Measurements from ENCODE around the gene PIKFYVE. TPM values are rescaled to one million over a fixed set of nuclear protein-coding genes. Genes with fewer than 3 reads are reported as not detected.

PIKFYVE gene
- total RNA-seq, 2 experiments from 2014 or later: 29.7 to 50.0 TPM

DNA sequence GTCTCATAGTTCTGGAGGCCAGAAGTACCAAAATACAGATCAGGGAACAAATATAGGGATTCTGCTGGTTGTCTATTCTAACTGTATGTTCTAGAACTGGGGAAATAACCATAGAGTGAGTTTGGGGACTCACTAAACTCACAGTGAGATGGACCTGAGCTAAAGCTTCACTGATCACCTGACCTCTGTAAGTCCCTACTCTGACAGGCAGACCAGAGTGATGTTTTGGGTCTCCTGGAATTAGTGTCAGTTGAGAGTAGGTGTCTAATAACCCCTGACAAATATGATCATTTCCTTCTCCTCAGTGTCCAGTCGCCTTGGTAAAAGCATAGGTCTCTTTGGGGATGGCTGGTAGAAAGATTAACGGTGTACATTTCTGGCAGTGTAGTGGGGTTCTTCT, 14.2 kb downstream of the PIKFYVE start:
- no peak overlapping the region for H3K4me2 ChIP-seq (ENCODE audit: low read length)
- no peak overlapping the region for H2AFZ ChIP-seq (ENCODE audit: low read length)
- DNase-seq (ENCODE audit: low spot score): no peak
- no peaks in the 10 kb centered on the region for H4K20me1 ChIP-seq (ENCODE audit: insufficient read depth, low read length)
- peaks cover 13% of the 10 kb centered on the region; the same call in 1 of the 2 replicates for H3K79me2 ChIP-seq (ENCODE audit: insufficient read depth, low read depth, low read length)
- POLR2A ChIA-PET: interaction anchor here (1.8 kb wide), 1 partner anchor 20 kb away, joined by 5 read pairs; no protein-coding TSS in a partner anchor
- TF ChIP-seq, protein P1, sequence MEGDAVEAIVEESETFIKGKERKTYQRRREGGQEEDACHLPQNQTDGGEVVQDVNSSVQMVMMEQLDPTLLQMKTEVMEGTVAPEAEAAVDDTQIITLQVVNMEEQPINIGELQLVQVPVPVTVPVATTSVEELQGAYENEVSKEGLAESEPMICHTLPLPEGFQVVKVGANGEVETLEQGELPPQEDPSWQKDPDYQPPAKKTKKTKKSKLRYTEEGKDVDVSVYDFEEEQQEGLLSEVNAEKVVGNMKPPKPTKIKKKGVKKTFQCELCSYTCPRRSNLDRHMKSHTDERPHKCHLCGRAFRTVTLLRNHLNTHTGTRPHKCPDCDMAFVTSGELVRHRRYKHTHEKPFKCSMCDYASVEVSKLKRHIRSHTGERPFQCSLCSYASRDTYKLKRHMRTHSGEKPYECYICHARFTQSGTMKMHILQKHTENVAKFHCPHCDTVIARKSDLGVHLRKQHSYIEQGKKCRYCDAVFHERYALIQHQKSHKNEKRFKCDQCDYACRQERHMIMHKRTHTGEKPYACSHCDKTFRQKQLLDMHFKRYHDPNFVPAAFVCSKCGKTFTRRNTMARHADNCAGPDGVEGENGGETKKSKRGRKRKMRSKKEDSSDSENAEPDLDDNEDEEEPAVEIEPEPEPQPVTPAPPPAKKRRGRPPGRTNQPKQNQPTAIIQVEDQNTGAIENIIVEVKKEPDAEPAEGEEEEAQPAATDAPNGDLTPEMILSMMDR (conservative IDR thresholded peaks at IDR 0.05; ENCODE audit: low read length): no peak
- peaks cover 90% of the 10 kb centered on the region for H3K36me3 ChIP-seq (ENCODE audit: insufficient read depth, low read length)
- H3K4me3 ChIP-seq (ENCODE audit: low read depth, low read length, poor library complexity, severe bottlenecking): no peak overlapping the region
- H3K9me2 ChIP-seq (ENCODE audit: insufficient read depth, low read length): no peaks in the 10 kb centered on the region
- H3K4me1 ChIP-seq (ENCODE audit: insufficient read depth, low read length, poor library complexity, severe bottlenecking): no peaks in the 10 kb centered on the region
- no peak overlapping the region for H3K27ac ChIP-seq (ENCODE audit: low read depth, low read length, poor library complexity, severe bottlenecking)
- 0 out of 2 replicates have a peak, but pooled peaks cover 4% of the 10 kb centered on the region for H3K9me3 ChIP-seq (ENCODE audit: low read length)
- CTCF ChIA-PET (ENCODE audit: unreplicated experiment): no interaction called here
- intact Hi-C loops (cut with micrococcal nuclease; ENCODE audit: unreplicated experiment): no loop called here
- BruUV-seq (replicated peaks): no TSS peak

DNA sequence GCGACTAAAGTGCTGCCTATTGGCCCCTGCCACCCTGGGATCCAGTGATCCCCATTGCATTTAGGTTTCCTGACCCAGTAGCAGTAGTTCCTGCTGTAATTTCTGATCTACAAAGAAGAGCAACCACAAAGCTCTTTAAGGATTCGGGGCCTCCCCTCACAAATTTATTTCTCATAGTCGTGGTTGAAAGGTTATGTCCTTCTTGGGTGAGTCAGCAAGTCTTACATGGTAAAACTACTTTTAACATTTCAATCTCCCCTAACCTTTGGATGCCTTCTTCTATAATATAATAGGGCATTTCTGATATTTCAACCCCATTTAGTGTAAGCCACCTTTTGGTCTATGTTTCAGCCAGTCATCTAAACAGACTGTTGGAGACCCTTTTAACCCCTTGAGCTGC, 14.9 kb downstream of the PIKFYVE start:
- ChIA-PET CTCF (ENCODE audit: unreplicated experiment) (no interaction called here), POLR2A (interaction anchor here (1.4 to 1.8 kb wide), 3 partner anchors 9 to 20 kb away, joined by 3 to 9 read pairs (median 5); no protein-coding TSS in a partner anchor)
- Histone ChIP-seq H3K4me1 (ENCODE audit: insufficient read depth, low read length, poor library complexity, severe bottlenecking) (no peaks in the 10 kb centered on the region), H3K4me3 (ENCODE audit: low read depth, low read length, poor library complexity, severe bottlenecking) (no peak overlapping the region), H3K79me2 (ENCODE audit: insufficient read depth, low read depth, low read length) (peaks cover 13% of the 10 kb centered on the region; the same call in 1 of the 2 replicates), H3K9me2 (ENCODE audit: insufficient read depth, low read length) (no peaks in the 10 kb centered on the region), H3K27ac (ENCODE audit: low read depth, low read length, poor library complexity, severe bottlenecking) (no peak overlapping the region), H3K4me2 (ENCODE audit: low read length) (no peak overlapping the region), H3K9me3 (ENCODE audit: low read length) (0 out of 2 replicates have a peak, but pooled peaks cover 4% of the 10 kb centered on the region), H4K20me1 (ENCODE audit: insufficient read depth, low read length) (no peaks in the 10 kb centered on the region), H3K36me3 (ENCODE audit: insufficient read depth, low read length) (peaks cover 90% of the 10 kb centered on the region), H2AFZ (ENCODE audit: low read length) (no peak overlapping the region)
- TF ChIP-seq EZH2phosphoT487 (IDR thresholded peaks at IDR 0.05; ENCODE audit: borderline replicate concordance, low read depth, low read length): no peak
- TF ChIP-seq, protein P1 (conservative IDR thresholded peaks at IDR 0.05; ENCODE audit: low read length): no peak
- DNase-seq (ENCODE audit: low spot score): no peak
- BruUV-seq (replicated peaks): no TSS peak
- intact Hi-C loops (cut with micrococcal nuclease; ENCODE audit: unreplicated experiment): no loop called here

DNA sequence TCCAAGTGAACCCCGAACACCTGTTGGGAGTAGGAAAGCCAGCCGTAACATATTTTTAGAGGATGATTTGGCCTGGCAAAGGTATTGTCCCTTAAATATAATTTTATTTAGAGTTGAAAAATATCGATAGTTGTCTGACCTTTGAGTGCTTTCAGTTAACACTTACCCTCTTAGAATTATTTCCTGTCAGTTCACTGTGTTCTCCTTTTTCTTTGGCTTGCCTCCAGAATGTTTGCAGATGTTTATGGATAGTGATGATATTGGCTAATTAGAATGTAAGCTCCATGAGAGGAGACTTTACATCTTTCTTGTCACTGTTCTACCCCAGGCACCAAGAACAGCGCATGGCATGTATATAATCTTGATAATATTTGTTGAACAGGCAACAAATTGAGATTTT, 19.8 kb downstream of the PIKFYVE start:
- H3K4me2 ChIP-seq (ENCODE audit: low read length): no peak overlapping the region
- intact Hi-C loops (cut with micrococcal nuclease; ENCODE audit: unreplicated experiment): no loop called here
- H3K79me2 ChIP-seq (ENCODE audit: insufficient read depth, low read depth, low read length): no peaks in the 10 kb centered on the region
- H3K9me3 ChIP-seq (ENCODE audit: low read length): peaks cover 7% of the 10 kb centered on the region; the same call in 1 of the 2 replicates
- H2AFZ ChIP-seq (ENCODE audit: low read length): no peak overlapping the region
- TF ChIP-seq, protein P1 (conservative IDR thresholded peaks at IDR 0.05; ENCODE audit: low read length): no peak
- TF ChIP-seq EZH2phosphoT487 (IDR thresholded peaks at IDR 0.05; ENCODE audit: borderline replicate concordance, low read depth, low read length): no peak
- H3K9me2 ChIP-seq (ENCODE audit: insufficient read depth, low read length): no peaks in the 10 kb centered on the region
- BruUV-seq (replicated peaks): no TSS peak
- ChIA-PET CTCF (ENCODE audit: unreplicated experiment) (no interaction called here), POLR2A (no interaction called here)
- H3K36me3 ChIP-seq (ENCODE audit: insufficient read depth, low read length): peaks cover 85% of the 10 kb centered on the region
- no peak overlapping the region for H3K27ac ChIP-seq (ENCODE audit: low read depth, low read length, poor library complexity, severe bottlenecking)
- no peaks in the 10 kb centered on the region for H4K20me1 ChIP-seq (ENCODE audit: insufficient read depth, low read length)
- H3K4me3 ChIP-seq (ENCODE audit: low read depth, low read length, poor library complexity, severe bottlenecking): no peak overlapping the region
- DNase-seq (ENCODE audit: low spot score): no peak
- H3K4me1 ChIP-seq (ENCODE audit: insufficient read depth, low read length, poor library complexity, severe bottlenecking): no peaks in the 10 kb centered on the region

All from OCI-LY7 (cell line).